Measurements from ENCODE around the gene MTMR6. TPM values are rescaled to one million over a fixed set of nuclear protein-coding genes. Genes with fewer than 3 reads are reported as not detected.
A peak's percentile ranks its signal among the peaks of the same experiment; 100 is the strongest.
"Not testable (repeated sequence)": the region's sequence is repeated elsewhere in the genome, so short reads cannot be mapped to it uniquely, and the experiment has no call there.

MTMR6 gene
- 10 to 100 TPM; 23.5 to 24.5 TPM for total RNA-seq
- long read RNA-seq, donor 1, full-length matches to known transcripts = 8 of 11 reads
- long read RNA-seq, donor 1, partial matches to known transcripts = 2 of 11 reads
- long read RNA-seq, donor 1, other reads (novel, unspliced or antisense) = 1 of 11 reads
- long read RNA-seq, donor 2, full-length matches to known transcripts = 1 of 7 reads
- long read RNA-seq, donor 2, partial matches to known transcripts = 2 of 7 reads
- long read RNA-seq, donor 2, other reads (novel, unspliced or antisense) = 4 of 7 reads

GRCh38 chr13:25286969-25287961, at the start of gene MTMR6:
TSS of gene MTMR6 (minus strand) at chr13:25287488. CDS start at chr13:25287247, 241 bp downstream.
- intact Hi-C loops (cut with DNase I) = no loop called here
- peak; percentile 98 for DNase-seq (ENCODE audit: low spot score)

GRCh38 chr13:25335856-25336255, 48.6 kb upstream of the MTMR6 start:
- intact Hi-C loops (cut with DNase I) = no loop called here
- no peak for DNase-seq (ENCODE audit: low spot score)

GRCh38 chr13:25330541-25330940, 43.3 kb upstream of the MTMR6 start:
- intact Hi-C loops (cut with DNase I) = no loop called here
- DNase-seq (ENCODE audit: low spot score) = no peak

- intact Hi-C loops (cut with DNase I) = no loop called here
- no peak for DNase-seq (ENCODE audit: low spot score)
Measured at GRCh38 chr13:25329706-25330105, 42.4 kb upstream of the MTMR6 start.

GRCh38 chr13:25324100-25324499, 36.8 kb upstream of the MTMR6 start:
- no peak for DNase-seq (ENCODE audit: low spot score)
- intact Hi-C loops (cut with DNase I) = no loop called here

- intact Hi-C loops (cut with DNase I) = loop anchor here in 1 of 2 donors (10.0 kb wide), 1 partner anchor 65 kb away; no protein-coding TSS in a partner anchor
- no peak for DNase-seq (ENCODE audit: low spot score)
Measured at GRCh38 chr13:25319771-25320170, 32.5 kb upstream of the MTMR6 start.

- DNase-seq (ENCODE audit: low spot score) = not testable (repeated sequence)
- intact Hi-C loops (cut with DNase I) = loop anchor here in 1 of 2 donors (10.0 kb wide), 1 partner anchor 64 kb away; no protein-coding TSS in a partner anchor
Measured at GRCh38 chr13:25318946-25319345, 31.7 kb upstream of the MTMR6 start.

GRCh38 chr13:25310891-25311290, 23.6 kb upstream of the MTMR6 start:
- intact Hi-C loops (cut with DNase I) = loop anchor here in 1 of 2 donors (10.0 kb wide), 1 partner anchor 56 kb away; no protein-coding TSS in a partner anchor
- DNase-seq (ENCODE audit: low spot score) = no peak

- intact Hi-C loops (cut with DNase I) = no loop called here
- no peak for DNase-seq (ENCODE audit: low spot score)
Measured at GRCh38 chr13:25306671-25307464, 19.6 kb upstream of the MTMR6 start.

GRCh38 chr13:25302121-25302520, 14.8 kb upstream of the MTMR6 start:
- DNase-seq (ENCODE audit: low spot score) = no peak
- intact Hi-C loops (cut with DNase I) = no loop called here

GRCh38 chr13:25301347-25302113, 14.2 kb upstream of the MTMR6 start, which contains the start of gene NUP58:
TSS of gene NUP58 (plus strand) at chr13:25301625. CDS start at chr13:25301774, 149 bp downstream.
- intact Hi-C loops (cut with DNase I) = no loop called here
- DNase-seq (ENCODE audit: low spot score) = peak; percentile 99

- intact Hi-C loops (cut with DNase I) = no loop called here
- peak; percentile 84 for DNase-seq (ENCODE audit: low spot score)
Measured at GRCh38 chr13:25300861-25301346, 13.6 kb upstream of the MTMR6 start.

- no peak for DNase-seq (ENCODE audit: low spot score)
- intact Hi-C loops (cut with DNase I) = no loop called here
Measured at GRCh38 chr13:25295701-25296100, 8.4 kb upstream of the MTMR6 start.

- no peak for DNase-seq (ENCODE audit: low spot score)
- intact Hi-C loops (cut with DNase I) = no loop called here
Measured at GRCh38 chr13:25295228-25295627, 7.9 kb upstream of the MTMR6 start.

GRCh38 chr13:25292301-25292700, 5.0 kb upstream of the MTMR6 start:
- intact Hi-C loops (cut with DNase I) = no loop called here
- no peak for DNase-seq (ENCODE audit: low spot score)

- intact Hi-C loops (cut with DNase I) = no loop called here
- DNase-seq (ENCODE audit: low spot score) = no peak
Measured at GRCh38 chr13:25291691-25292090, 4.4 kb upstream of the MTMR6 start.

- DNase-seq (ENCODE audit: low spot score) = no peak
- intact Hi-C loops (cut with DNase I) = no loop called here
Measured at GRCh38 chr13:25288966-25289365, 1.7 kb upstream of the MTMR6 start.

- intact Hi-C loops (cut with DNase I) = no loop called here
- DNase-seq (ENCODE audit: low spot score) = peak; percentile 73
Measured at GRCh38 chr13:25286308-25286968, 850 bp downstream of the MTMR6 start.

Data from posterior vena cava (tissue), 2 donors.